GM18517 (cell line): ENCODE data around the gene SLC30A5.
"Not testable (repeated sequence)": the region's sequence is repeated elsewhere in the genome, so short reads cannot be mapped to it uniquely, and the experiment has no call there.

Experiments
- ATAC-seq: cut with Tn5 transposase; IDR thresholded peaks from one replicate; pipeline ENCODE4 v1.9.1; 2021; ENCODE audit warnings: mild to moderate bottlenecking, moderate library complexity; ENCODE audit not compliant: unreplicated experiment

SLC30A5 gene

DNA sequence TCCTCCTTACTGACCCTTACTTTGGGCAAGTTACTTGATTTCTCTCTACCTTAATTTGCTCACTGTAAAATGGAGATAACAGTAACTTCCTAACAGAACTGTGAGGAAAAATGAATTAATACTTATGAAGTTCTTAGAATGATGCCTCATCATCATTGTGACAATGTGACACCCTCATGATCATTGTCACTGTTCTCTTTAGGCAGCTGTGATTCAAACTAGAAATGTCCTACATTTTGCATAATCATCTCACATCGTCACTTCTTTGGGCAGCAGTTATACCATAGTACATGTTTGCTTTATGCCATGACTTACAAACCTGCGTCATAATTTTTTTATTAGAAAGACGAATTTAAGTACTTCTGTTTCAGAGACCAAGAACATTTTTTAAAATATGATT is 9.7 kb downstream of the SLC30A5 start:
- ATAC-seq: no peak

DNA sequence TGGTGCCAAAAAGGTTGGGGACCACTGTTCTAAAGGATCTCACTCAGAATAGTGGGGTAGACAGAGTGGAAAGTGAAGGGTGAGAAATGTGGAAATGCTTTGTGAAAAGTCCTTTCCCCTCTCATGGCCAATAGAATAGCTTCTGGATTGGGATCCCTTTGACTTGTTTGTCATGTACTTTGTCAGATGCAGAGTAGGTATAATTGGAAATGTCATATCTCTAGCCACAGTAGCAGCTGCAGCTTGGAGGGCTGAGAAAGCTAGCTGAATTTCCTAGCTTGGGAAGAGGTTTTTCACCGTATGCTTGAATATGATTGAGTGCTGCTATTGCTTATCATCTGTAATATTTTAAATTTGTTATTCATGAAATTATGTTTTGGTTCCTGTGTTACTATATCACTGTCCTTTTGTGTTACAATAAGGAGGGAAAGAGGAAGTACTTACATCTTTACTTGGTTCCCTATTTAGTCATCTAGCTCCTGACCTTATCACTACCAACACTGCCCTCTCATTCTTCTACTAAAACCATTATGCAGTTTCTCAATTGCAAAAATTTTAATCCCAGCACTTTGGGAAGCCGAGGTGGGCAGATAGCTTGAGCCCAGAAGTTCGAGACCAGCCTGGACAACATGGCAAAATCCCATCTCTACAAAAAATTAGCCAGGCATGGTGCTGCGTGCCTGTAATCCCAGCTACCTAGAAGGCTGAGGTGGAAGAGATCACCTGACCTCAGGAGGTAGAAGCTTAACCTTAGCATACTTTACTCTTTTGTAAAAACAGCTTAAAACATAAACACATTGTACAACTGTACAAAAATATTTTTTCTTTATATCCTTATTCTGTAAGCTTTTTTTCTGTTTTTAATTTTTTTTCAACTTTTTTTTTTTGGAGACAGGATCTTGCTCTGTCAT is 12.4 kb downstream of the SLC30A5 start:
- peak; percentile 94 for ATAC-seq

DNA sequence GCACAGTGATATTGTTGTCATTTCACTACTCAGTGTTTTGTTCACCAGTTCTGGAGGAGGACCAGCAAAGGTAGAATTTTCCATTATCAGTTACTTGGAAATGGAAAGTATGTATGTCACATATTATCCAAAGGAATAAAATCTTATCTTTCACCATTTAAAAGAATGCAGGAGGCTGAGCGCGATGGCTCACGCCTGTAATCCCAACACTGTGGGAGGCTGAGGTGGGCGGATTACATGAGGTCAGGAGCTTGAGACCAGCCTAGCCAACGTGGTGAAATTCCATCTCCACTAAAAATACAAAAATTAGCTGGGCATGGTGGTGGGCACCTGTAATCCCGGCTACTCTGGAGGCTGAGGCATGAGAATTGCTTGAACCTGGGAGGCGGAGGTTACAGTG is 14.6 kb downstream of the SLC30A5 start:
- not testable (repeated sequence) for ATAC-seq

DNA sequence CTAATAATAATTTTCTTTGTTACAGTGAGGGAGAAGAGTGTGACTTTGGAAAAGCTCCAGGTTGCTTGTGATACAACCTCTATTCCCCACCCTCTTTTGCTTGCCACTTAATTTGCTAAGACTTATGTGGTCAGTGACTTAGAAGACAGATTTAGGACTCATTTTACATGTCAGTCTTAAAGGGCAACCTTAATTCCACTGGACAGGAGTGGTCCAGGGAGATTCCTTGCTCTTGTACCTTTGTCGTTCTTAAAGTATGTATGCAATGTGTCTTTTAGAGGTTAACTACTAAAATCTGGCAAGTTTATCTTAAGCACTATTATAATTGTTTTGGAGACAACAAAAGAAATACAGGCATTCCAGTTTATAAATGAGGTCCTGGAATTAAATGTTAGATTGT is 20.0 kb downstream of the SLC30A5 start:
- ATAC-seq: no peak

DNA sequence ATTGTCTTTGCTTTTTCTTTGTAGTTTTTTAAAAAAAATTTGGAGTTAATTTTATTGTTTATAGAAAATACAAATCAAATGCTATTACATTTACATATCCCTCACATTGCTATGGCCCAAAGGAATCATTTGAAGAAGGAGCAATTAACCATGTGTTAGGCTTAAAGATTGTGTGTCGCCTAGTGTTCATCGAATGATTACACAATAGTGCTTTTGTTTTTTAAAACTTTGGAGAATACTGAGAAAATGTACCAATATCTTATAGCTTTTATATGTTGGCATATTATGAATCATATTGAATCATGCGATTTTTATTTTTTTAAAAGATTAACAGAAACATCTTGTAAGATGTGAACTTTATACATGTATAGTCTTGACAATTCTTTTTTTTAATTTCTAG is 21.7 kb downstream of the SLC30A5 start:
- no peak for ATAC-seq

DNA sequence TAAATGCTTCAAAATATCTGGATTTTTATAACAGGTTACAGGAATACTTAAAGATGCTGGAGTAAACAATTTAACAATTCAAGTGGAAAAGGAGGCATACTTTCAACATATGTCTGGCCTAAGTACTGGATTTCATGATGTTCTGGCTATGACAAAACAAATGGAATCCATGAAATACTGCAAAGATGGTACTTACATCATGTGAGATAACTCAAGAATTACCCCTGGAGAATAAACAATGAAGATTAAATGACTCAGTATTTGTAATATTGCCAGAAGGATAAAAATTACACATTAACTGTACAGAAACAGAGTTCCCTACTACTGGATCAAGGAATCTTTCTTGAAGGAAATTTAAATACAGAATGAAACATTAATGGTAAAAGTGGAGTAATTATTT is 35.6 kb downstream of the SLC30A5 start:
- no peak for ATAC-seq

DNA sequence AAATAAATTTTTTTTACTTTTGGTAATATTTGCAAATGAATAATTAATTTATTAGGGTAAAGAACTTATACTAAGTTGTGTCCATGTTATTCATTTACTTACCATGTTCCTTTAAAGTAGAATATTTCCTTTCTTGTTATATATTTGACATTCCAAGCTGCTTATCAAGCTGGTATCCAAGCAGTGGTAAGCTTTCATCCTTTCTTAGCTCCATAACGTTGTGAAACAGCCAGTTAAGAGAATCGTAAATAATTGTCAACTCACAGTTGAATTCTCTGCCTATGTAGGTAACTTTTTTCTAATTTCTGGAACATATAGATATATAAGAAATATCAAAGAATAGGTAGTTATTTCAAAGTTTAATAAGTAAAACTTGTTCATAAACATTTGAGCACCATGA is 36.4 kb downstream of the SLC30A5 start:
- no peak for ATAC-seq

DNA sequence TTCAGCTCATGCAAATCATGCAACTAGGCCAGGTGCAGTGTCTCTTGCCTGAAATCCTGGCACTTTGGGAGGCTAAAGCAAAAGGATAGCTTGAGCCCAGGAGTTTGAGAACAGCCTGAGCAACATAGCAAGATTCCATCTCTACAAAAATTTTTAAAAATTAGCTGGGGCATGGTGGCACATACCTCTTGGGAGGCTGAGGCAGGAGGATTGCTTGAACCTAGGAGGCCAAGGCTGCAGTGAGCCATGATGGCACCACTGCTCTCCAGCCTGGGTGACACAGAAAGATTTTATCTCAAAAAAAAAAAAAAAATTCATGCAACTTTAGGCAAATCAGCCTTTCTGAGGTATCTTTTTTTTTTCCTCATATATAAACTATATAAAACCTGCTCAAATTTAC is 37.5 kb downstream of the SLC30A5 start:
- no peak for ATAC-seq

DNA sequence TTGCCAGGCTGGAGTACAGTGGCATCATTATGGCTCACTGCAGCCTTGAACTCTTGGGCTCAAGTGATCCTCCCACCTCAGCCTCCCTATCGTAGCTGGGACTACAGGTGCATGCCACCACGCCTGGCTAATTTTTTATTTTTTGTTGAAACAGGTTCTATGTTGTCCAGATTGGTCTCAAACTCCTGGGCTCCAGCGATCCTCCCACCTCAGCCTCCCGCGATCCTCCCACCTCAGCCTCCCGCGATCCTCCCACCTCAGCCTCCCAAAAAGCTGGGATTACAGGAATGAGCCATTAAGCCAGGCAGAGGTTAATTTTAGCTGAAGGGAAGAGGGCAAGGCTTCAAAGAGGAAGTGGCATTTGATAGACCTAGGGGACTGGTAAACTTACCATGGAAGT is 40.3 kb downstream of the SLC30A5 start:
- no peak for ATAC-seq

DNA sequence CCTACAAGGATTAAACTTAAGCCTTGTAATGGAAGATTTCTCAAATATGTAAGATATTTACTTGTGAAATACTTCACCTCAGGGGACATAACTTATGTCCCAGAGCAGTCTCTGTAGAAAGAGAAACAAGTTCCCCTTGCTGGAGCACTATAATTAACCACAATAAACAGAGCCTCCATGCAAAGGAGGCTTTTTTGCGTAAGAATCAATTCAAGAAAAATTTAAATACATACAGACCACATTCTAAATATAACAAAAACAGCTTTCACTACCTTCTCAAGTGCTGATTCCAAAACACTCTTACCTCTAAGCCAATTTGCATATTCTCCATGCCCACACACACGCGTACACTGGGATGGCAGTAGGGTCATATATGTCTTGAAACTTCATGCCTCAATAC is 42.5 kb downstream of the SLC30A5 start:
- peak; percentile 97 for ATAC-seq

DNA sequence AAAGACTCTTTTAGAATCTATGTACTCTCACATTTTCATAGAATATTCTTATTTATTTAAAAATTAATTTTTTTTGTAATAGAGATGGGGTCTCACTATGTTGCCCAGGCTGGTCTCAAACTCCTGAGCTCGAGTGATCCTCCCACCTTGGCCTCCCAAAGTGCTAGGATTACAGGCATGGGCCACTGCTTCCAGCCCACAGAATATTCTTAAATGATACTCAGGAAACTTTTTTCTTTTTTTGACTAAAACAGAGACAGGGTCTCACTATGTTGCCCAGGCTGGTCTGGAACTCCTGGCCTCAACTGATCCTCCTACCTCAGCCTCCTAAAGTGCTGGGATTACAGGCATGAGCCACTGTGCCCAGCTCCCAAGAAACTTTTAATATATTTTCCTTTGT is 43.4 kb downstream of the SLC30A5 start:
- not testable (repeated sequence) for ATAC-seq

DNA sequence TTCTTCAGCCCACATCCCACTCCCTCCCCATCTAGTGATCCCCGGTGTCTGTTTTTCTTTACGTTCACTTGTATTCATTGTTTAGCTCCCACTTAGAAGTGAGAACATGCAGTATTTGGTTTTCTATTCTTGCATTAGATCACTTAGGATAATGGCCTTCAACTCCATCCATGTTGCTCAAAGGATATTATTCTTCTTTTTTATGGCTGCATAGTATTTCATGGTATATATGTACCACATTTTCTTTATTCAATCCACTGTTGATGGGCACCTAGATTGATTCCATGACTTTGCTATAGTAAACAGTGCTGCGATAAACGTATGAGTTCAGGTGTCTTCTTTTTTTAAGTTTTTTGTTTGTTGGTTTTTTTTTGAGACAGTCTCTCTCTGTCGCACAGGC is 44.0 kb downstream of the SLC30A5 start:
- no peak for ATAC-seq

DNA sequence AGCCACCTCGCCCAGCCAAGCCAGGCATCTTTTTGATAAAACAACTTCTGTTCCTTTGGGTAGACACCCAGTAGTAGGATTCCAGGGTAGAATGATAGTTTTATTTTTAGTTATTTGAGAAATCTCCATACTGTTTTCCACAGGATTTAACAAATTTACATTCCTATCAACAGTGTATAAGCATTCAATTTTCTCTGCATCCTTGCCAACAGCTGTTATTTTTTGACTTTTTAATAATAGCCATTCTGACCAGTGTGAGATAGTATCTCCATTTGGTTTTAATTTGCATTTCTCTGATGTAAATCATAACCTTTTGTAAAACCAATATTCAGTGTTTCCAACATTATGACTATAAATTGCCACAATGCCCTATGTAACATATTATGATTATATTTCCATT is 45.0 kb downstream of the SLC30A5 start:
- ATAC-seq: no peak

DNA sequence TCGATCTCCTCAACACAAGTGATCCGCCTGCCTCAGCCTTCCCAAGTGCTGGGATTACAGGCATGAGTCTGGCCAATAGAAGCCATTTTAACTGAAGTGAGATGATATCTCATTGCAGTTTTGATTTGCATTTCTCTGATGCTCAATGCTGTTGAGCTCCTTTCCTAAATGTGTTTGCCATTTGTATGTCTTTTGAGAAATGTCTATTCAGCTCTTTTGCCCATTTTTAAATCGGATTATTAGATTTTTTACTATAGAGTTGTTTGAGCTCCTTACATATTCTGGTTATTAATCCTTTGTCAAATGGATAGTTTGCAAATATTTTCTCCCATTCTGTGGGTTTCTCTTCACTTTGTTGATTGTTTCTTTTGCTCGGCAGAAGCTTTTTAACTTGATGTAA is 46.4 kb downstream of the SLC30A5 start:
- ATAC-seq: not testable (repeated sequence)

DNA sequence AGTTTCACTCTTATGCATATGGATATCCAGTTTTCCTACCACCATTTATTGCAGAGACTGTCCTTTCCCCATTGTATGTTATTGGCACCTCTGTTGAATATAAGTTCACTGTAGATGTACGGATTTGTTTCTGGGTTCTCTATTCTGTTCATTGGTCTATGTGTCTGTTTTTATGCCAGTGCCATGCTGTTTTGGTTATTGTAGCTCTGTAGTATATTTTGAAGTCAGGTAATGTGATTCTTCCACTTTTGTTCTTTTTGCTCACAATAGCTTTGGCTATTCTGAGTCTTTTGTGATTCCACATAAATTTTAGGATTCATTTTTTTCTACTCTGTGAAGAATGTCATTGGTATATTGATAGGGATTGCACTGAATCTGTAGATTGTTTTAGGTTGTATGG is 47.0 kb downstream of the SLC30A5 start:
- ATAC-seq: no peak

DNA sequence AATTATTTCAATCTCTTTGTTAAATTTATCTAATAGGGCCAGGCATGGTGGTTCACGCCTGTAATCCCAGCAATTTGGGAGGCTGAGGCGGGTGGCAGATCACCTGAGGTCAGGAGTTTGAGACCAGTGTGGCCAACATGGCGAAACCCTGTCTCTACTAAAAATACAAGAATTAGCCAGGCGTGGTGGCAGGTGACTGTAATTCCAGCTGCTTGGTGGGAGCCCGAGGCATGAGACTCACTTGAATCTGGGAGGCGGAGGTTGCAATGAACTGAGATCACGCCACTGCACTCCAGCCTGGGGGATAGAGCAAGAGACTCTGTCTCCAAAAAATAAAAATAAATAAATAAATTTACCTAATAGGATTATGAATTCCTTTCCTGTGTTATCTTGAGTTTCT is 54.8 kb downstream of the SLC30A5 start:
- not testable (repeated sequence) for ATAC-seq

DNA sequence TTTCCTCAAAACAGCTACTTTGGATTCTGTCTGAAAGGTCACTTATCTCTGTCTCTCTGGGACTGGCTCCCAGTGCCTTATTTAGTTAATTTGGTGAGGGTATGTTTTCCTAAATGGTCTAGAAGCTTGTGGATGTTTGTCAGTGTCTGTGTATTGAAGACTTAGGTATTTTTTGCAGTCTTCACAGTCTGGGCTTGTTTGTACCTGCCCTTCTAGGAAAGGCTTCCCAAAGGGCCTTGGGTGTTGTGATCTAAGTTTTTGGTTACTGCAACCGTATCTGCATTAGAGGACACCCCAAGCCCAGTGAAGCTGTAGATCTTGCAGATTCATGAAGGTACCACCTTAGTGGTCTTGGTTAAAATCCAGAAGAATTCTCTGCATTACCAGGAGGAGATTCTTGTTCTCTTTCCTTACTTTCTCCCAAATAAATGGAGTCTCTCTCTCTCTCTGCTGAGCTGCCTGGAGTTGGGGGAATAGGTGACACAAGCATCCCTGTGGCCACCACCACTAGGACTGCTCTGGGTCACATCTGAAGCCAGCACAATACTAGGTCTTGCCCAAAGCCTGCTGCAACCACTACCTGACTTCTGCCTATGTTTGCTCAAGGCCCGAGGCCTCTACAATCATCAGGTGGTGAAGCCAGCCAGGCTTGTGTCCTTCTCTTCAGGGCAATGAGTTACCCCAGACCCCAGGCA is 55.3 kb downstream of the SLC30A5 start:
- ATAC-seq: no peak

DNA sequence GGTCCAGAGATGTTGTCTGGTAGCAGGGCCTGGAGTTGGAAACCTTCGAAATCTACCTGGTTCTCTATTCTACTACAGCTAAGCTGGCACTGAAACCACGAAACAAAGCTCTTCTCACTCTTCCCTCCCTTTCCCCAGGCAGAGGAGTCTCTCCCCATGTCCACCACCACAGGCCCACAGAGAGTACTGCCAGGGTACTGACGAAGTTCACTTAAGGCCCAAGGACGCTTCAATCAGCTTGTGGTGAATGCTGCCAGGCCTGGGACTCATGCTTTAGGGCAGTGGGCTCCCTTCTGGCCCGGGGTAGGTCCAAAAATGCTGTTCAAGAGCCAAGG is 55.8 kb downstream of the SLC30A5 start:
- no peak for ATAC-seq

DNA sequence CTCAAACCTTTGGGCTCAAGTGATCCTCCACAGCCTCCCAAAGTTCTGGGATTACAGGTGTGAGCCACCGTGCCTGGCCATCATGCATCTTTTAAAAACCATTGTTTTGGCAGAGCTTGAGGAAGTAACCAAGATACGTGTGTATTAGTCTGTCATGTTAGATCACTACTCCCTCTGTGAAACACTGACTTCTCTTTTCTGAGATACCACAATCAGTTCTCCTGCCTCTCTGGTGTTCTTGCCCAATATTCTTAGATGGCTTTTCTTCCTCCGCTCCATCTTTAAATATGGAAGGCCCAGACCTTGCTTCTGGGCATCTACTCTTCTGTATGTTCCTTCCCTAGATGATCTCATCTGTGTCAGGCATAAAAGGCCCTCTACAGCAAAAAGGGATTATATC is 58.9 kb downstream of the SLC30A5 start:
- ATAC-seq: no peak

DNA sequence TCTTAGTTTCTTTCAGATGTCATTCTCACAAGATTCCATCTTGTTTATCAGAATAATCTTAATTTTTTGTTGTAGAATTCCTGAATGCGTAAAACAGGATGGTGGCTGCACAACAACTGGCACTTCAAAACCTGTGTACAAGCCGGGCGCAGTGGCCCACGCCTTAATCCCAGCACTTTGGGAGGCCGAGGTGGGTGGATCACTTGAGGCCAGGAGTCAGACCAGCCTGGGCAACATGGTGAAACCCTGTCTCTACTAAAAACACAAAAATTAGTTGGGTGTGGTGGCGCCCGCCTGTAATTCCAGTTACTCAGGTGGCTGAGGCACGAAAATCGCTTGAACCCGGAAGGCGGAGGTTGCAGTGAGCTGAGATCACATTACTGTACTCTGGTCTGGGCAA is 62.6 kb downstream of the SLC30A5 start:
- ATAC-seq: no peak

DNA sequence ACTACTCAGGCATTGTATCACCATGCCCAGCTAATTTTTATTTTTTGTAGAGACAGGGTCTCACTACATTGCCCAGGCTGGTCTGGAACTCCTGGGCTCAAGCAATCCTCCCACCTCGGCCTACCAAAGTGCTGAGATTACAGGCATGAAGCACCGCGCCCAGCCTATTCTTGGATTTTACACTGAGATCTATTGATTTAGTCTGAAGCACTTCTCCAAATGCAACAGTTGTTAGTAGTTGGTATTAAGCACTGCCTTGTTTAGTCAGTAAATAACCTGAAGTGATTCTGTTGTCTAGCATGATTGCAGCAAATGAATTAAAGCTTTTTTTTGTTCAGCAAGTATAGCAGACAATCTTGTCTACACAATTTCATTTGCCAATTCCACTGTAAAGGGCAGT is 64.2 kb downstream of the SLC30A5 start:
- ATAC-seq: no peak

DNA sequence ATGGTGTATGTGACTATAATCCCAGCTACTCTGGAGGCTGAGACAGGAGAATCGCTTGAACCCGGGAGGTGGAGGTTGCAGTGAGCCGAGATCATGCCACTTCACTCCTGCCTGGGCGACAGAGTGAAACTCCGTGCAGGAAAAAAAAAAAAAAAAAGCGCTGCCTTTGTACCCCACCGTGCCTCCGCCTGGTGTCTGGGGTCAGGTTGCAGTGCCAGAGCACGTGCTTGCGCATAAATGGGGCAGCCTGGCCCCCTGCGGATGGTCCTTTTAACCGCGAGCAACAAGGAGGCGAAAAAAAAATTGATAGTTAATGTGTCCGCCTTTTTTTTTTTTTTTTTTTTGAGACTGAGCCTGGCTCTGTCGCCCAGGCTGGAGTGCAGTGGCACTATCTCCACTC is 66.8 kb downstream of the SLC30A5 start:
- ATAC-seq: no peak
